ENCODE data around the gene C1QTNF8.

The C1QTNF8 gene

GRCh38 chr16:1124795-1125194 lies 28.8 kb upstream of the C1QTNF8 start:
- no peaks in the 10 kb centered on the region for H3K79me2 ChIP-seq (ENCODE audit: insufficient read depth, low read length)
- no peaks in the 10 kb centered on the region for H3K36me3 ChIP-seq (ENCODE audit: insufficient read depth, low read length)
- H3K4me3 ChIP-seq (ENCODE audit: low read depth, low read length, poor library complexity, severe bottlenecking), result no peak overlapping the region
- no peaks in the 10 kb centered on the region for H3K9me2 ChIP-seq (ENCODE audit: low read depth, low read length)
- no peaks in the 10 kb centered on the region for H3K9me3 ChIP-seq (ENCODE audit: low read length)
- no peak overlapping the region for H3K4me2 ChIP-seq (ENCODE audit: low read length)
- H2AFZ ChIP-seq (ENCODE audit: low read length), result no peak overlapping the region
- no peaks in the 10 kb centered on the region for H3F3A ChIP-seq (ENCODE audit: insufficient read depth, low read length)
- no peak overlapping the region for H3K27ac ChIP-seq (ENCODE audit: low read depth, low read length, poor library complexity, severe bottlenecking)
- no peaks in the 10 kb centered on the region for H3K4me1 ChIP-seq (ENCODE audit: insufficient read depth, low read length, severe bottlenecking)
- no peak overlapping the region for H3K9ac ChIP-seq (ENCODE audit: low read length)
- H4K20me1 ChIP-seq (ENCODE audit: insufficient read depth, low read length), result no peaks in the 10 kb centered on the region
- no peak for TF ChIP-seq EZH2 (IDR thresholded peaks at IDR 0.05; ENCODE audit: borderline replicate concordance, low read length)
- TF ChIP-seq, protein P1, sequence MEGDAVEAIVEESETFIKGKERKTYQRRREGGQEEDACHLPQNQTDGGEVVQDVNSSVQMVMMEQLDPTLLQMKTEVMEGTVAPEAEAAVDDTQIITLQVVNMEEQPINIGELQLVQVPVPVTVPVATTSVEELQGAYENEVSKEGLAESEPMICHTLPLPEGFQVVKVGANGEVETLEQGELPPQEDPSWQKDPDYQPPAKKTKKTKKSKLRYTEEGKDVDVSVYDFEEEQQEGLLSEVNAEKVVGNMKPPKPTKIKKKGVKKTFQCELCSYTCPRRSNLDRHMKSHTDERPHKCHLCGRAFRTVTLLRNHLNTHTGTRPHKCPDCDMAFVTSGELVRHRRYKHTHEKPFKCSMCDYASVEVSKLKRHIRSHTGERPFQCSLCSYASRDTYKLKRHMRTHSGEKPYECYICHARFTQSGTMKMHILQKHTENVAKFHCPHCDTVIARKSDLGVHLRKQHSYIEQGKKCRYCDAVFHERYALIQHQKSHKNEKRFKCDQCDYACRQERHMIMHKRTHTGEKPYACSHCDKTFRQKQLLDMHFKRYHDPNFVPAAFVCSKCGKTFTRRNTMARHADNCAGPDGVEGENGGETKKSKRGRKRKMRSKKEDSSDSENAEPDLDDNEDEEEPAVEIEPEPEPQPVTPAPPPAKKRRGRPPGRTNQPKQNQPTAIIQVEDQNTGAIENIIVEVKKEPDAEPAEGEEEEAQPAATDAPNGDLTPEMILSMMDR (IDR thresholded peaks at IDR 0.05; ENCODE audit: low read length), result no peak
- no peaks in the 10 kb centered on the region for H3K27me3 ChIP-seq (ENCODE audit: insufficient read depth, low read length)

DNA sequence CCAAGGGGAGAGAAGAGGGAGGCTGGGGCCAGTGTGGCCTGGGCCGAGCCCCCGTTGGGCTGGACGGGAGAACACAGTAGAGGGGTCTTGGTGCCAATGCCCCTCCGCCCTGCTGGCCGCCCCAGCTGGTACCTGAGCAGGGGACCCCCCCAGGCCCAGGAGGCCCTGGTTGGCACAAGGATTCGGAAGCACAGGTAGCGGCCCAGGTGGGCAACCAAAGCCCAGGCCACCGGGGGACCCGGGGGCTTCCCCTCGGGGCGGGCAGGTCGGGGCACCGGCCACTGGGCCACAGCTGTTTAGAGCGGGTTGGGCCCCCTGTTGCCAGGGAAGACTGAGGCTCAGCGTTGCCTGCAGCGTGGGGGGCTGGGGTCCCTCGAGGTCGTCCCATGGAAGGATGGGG lies 28.2 kb upstream of the C1QTNF8 start:
- Histone ChIP-seq H3K27ac (ENCODE audit: low read depth, low read length, poor library complexity, severe bottlenecking) (no peak overlapping the region), H3K27me3 (ENCODE audit: insufficient read depth, low read length) (no peaks in the 10 kb centered on the region), H3K79me2 (ENCODE audit: insufficient read depth, low read length) (no peaks in the 10 kb centered on the region), H3K9ac (ENCODE audit: low read length) (no peak overlapping the region), H3K9me3 (ENCODE audit: low read length) (no peaks in the 10 kb centered on the region), H4K20me1 (ENCODE audit: insufficient read depth, low read length) (no peaks in the 10 kb centered on the region), H3K4me3 (ENCODE audit: low read depth, low read length, poor library complexity, severe bottlenecking) (no peak overlapping the region), H3K4me2 (ENCODE audit: low read length) (no peak overlapping the region), H3F3A (ENCODE audit: insufficient read depth, low read length) (no peaks in the 10 kb centered on the region), H3K4me1 (ENCODE audit: insufficient read depth, low read length, severe bottlenecking) (no peaks in the 10 kb centered on the region), H3K9me2 (ENCODE audit: low read depth, low read length) (no peaks in the 10 kb centered on the region), H3K36me3 (ENCODE audit: insufficient read depth, low read length) (no peaks in the 10 kb centered on the region), H2AFZ (ENCODE audit: low read length) (no peak overlapping the region)
- TF ChIP-seq EZH2 (IDR thresholded peaks at IDR 0.05; ENCODE audit: borderline replicate concordance, low read length), result no peak
- TF ChIP-seq, protein P1 (IDR thresholded peaks at IDR 0.05; ENCODE audit: low read length), result no peak

DNA sequence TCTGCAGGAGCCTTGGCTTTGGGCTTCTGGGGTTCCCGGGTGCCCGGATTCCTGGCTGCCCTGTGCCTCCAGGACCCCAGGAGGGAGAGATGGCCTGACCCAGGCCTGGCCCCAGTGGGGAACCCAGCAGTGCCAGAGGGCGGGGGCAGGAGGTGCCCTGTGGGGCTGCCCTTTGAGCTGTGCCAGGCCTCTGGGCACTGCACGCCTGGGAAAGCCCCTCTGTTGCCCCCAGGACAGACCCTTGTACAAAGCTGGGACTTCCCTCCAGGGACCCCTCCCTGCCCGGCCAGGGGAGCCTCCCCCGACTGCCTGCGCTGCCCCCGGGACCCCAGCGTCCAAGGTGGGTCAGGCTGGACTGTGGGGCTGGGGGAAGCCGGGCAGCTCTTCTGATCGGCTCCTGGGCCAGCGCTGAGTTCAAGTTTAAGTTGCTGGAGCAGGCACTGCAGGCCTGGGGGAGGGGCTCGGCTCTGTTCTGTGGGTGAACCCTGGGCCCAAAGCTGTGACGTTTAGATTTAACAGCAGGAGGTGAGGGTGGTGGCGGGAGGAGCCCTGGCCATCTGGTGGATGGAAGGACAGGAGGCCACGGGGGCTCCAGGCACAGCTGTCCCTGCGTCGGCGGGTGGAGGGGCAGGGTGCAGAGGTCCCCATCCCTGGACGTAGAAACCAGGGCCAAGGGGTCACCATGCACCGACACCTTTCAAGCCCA lies 27.6 kb upstream of the C1QTNF8 start:
- no peaks in the 10 kb centered on the region for H3K4me1 ChIP-seq (ENCODE audit: insufficient read depth, low read length, severe bottlenecking)
- no peak overlapping the region for H3K27ac ChIP-seq (ENCODE audit: low read depth, low read length, poor library complexity, severe bottlenecking)
- no peaks in the 10 kb centered on the region for H3K9me2 ChIP-seq (ENCODE audit: low read depth, low read length)
- no peaks in the 10 kb centered on the region for H3K36me3 ChIP-seq (ENCODE audit: insufficient read depth, low read length)
- no peaks in the 10 kb centered on the region for H3K27me3 ChIP-seq (ENCODE audit: insufficient read depth, low read length)
- H4K20me1 ChIP-seq (ENCODE audit: insufficient read depth, low read length), result no peaks in the 10 kb centered on the region
- no peak for TF ChIP-seq EZH2 (IDR thresholded peaks at IDR 0.05; ENCODE audit: borderline replicate concordance, low read length)
- TF ChIP-seq, protein P1 (IDR thresholded peaks at IDR 0.05; ENCODE audit: low read length), result no peak
- H3F3A ChIP-seq (ENCODE audit: insufficient read depth, low read length), result no peaks in the 10 kb centered on the region
- no peaks in the 10 kb centered on the region for H3K9me3 ChIP-seq (ENCODE audit: low read length)
- no peak overlapping the region for H2AFZ ChIP-seq (ENCODE audit: low read length)
- no peak overlapping the region for H3K9ac ChIP-seq (ENCODE audit: low read length)
- H3K79me2 ChIP-seq (ENCODE audit: insufficient read depth, low read length), result no peaks in the 10 kb centered on the region
- H3K4me3 ChIP-seq (ENCODE audit: low read depth, low read length, poor library complexity, severe bottlenecking), result no peak overlapping the region
- H3K4me2 ChIP-seq (ENCODE audit: low read length), result no peak overlapping the region

Data from OCI-LY1 (cell line).